ENCODE measurements around the gene HERPUD2. TPM values are rescaled to one million over a fixed set of nuclear protein-coding genes. Genes with fewer than 3 reads are reported as not detected.
"Not testable (repeated sequence)": the region's sequence is repeated elsewhere in the genome, so short reads cannot be mapped to it uniquely, and the experiment has no call there.

The HERPUD2 gene
- total RNA-seq, 1 donor from 2014 or later: 24.6 TPM

DNA sequence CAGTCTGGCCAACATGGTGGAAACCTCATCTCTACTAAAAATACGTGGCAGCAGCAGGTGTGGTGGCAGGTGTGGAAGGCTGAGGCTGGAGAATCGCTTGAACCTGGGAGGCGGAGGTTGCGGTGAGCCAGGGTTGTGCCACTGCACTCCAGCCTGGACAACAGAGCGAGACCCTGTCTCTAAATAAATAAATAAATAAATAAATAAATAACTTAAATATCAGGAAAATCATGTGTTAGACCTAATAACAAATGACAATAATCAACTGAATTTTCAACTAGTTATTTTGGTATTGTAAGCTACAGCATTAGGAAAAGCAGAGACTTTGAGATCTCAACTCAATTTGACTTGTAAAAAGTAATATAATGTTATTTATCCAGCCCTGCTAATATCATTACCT lies 9.2 kb downstream of the HERPUD2 start:
- no peak overlapping the region for H3K4me3 ChIP-seq (ENCODE audit: low read depth, low read length)
- DNase-seq (ENCODE audit: low read depth): no peak
- TF ChIP-seq, protein P1, sequence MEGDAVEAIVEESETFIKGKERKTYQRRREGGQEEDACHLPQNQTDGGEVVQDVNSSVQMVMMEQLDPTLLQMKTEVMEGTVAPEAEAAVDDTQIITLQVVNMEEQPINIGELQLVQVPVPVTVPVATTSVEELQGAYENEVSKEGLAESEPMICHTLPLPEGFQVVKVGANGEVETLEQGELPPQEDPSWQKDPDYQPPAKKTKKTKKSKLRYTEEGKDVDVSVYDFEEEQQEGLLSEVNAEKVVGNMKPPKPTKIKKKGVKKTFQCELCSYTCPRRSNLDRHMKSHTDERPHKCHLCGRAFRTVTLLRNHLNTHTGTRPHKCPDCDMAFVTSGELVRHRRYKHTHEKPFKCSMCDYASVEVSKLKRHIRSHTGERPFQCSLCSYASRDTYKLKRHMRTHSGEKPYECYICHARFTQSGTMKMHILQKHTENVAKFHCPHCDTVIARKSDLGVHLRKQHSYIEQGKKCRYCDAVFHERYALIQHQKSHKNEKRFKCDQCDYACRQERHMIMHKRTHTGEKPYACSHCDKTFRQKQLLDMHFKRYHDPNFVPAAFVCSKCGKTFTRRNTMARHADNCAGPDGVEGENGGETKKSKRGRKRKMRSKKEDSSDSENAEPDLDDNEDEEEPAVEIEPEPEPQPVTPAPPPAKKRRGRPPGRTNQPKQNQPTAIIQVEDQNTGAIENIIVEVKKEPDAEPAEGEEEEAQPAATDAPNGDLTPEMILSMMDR (conservative IDR thresholded peaks at IDR 0.05; ENCODE audit: low read depth, low read length): no peak

DNA sequence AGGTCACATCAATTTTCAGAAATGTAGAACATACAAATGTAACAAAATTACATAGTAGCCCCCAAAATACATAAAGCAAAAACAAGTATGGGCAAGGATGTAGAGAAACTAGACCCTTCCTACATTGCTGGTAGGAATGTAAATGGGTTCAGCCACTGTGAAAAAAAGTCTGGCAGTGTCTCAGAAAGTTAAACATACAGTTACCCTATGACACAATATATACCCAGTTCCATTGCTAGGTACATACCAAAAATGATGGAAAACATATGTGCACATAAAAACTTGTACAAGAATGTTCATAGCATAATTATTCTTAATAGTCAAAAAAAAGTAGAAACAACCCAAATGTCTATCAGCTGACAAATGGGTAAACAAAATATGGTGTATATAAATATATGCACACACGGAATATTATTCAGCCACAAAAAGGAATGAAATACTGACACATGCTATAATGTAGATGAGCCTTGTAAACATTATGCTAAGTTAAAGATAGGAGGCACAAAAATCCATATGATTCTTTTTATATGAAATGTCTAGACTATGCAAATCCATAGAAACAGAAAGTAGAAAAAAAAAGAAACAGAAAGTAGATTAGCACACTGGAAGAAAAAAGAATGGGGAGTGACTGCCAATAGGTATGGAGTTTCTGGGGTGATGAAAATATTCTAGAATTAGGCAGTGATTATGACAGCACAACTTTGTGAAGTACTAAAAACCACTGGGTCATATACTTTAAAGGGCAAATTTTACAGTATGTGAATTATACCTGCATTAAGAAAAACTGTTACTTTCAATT lies 13.5 kb downstream of the HERPUD2 start:
- H3K4me3 ChIP-seq (ENCODE audit: low read depth, low read length): no peak overlapping the region
- TF ChIP-seq, protein P1 (conservative IDR thresholded peaks at IDR 0.05; ENCODE audit: low read depth, low read length): no peak
- no peak for DNase-seq (ENCODE audit: low read depth)

DNA sequence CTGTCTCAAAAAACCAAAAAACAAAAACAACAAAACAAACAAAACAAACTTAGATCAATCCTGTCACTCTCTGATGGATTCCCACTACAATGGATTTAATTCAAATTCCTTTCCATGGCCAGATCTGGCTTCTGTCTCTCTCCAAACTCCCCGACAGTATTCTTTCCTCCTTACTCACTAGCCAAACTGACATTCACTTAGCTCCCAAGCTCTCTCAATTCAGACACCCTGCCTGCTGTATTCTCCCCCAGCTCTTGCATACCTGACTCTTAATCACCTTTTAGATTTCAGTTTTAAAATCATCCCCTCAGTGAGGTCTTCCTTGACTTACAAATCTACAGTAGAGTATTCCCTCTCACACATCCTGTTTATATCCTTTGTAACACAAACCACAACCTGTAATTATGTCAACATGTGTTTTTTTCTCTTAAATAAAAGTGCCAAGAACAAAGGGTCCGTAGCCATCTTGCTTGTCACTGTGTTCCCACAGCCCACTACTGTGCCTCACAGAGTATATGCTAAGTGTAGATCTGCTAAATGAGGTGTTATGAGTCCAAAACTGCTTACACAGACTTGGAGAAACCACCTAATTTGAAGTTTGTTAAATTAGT lies 14.4 kb downstream of the HERPUD2 start:
- no peak overlapping the region for H3K4me3 ChIP-seq (ENCODE audit: low read depth, low read length)
- TF ChIP-seq, protein P1 (conservative IDR thresholded peaks at IDR 0.05; ENCODE audit: low read depth, low read length): no peak
- no peak for DNase-seq (ENCODE audit: low read depth)

DNA sequence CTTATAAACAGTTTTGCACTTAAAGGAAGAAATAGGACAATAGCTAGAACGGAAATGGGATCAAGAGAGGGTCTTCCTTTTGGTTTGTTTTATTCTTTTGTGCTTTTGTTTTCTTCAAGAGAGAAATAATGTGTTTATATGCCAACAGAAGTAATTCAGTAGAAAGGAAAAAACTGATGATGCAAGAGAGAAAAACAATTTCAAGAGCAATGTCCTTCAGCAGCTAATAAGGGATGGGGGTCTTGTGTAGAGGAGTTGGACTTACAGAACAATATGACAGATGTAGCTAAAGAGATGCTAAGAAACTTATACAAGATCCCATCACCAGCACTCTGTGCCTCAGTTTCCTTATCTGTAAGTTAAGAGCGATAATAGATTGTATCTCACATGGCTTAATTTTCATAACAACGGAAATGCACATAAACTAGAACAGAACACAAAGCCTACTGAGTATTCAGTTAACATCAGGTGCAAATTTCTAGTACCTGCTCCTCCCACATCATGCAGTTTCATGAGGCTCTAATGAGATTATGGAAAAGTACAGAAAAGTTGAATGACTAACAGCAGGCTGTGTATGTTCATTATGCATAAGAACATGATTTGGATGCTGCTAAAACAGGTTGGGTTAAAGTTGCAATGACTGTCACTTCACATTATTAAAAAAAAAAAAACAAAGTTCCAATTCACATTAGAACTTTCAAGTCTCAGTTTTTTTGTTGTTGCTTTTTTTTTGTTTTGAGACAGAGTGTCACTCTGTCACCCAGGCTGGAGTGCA lies 17.2 kb downstream of the HERPUD2 start:
- TF ChIP-seq, protein P1 (conservative IDR thresholded peaks at IDR 0.05; ENCODE audit: low read depth, low read length): no peak
- H3K4me3 ChIP-seq (ENCODE audit: low read depth, low read length): no peak overlapping the region
- DNase-seq (ENCODE audit: low read depth): no peak

DNA sequence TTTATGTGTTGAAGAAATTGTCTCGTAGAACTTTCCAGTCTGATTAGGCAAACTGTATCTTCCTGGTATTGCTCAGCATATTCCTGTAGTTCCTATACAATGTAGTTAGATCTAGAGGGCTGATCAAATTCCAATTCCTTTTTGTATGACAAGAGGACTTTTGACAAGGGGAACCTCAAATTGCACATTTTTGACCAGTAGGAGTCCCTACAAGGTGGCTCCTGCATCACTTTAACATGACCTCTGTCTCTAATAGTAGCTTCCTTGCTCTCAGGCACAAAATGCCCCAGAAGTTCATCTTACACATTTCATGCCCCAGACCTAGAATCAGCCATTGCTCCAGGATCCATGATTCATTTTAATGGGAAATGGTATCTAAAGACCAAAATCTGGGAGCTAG lies 18.7 kb downstream of the HERPUD2 start:
- TF ChIP-seq, protein P1 (conservative IDR thresholded peaks at IDR 0.05; ENCODE audit: low read depth, low read length): peak; percentile 5
- no peak overlapping the region for H3K4me3 ChIP-seq (ENCODE audit: low read depth, low read length)
- DNase-seq (ENCODE audit: low read depth): no peak

DNA sequence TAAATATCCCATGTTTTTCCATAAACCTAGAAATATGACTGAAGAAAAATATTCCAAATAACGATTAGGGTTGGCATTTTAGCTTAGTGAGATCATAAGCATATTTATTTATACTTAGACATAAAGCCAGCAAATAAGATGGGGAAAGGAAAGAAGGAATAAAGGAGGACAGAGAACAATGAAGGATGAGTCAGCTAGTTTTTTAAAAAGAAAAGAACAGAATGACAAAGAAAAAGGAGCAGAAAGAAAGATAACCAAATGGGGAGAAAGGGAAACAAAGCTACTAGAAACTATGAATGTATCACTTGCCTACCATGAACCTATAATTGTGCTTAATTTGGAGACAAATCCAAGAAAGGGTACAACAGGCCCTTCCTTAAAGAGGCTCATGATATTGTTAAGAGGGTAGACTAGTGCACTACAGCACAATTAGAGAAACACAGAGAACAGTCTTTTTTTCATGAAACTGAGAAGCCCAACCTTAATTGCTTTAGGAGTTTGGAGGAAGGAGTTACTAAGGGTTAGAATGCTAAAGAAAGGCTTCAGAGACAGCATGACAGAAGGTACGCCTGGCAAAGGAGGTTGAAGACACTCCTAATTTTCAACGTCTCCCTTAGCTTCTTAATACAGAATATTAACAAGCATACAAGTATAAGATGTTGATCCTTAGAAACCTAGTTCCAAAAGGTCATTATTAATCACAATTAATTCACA lies 23.9 kb downstream of the HERPUD2 start:
- DNase-seq (ENCODE audit: low read depth): no peak
- H3K4me3 ChIP-seq (ENCODE audit: low read depth, low read length): no peak overlapping the region
- TF ChIP-seq, protein P1 (conservative IDR thresholded peaks at IDR 0.05; ENCODE audit: low read depth, low read length): no peak

DNA sequence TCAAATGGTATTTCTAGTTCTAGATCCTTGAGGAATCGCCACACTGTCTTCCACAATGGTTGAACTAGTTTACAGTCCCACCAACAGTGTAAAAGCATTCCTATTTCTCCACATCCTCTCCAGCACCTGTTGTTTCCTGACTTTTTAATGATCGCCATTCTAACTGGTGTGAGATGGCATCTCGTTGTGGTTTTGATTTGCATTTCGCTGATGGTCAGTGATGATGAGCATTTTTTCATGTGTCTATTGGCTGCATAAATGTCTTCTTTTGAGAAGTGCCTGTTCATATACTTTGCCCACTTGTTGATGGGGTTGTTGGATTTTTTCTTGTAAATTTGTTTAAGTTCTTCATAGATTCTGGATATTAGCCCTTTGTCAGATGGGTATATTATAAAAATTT lies 34.5 kb downstream of the HERPUD2 start:
- DNase-seq (ENCODE audit: low read depth); H3K4me3 ChIP-seq (ENCODE audit: low read depth, low read length): not testable (repeated sequence)
